Naive B cell (primary cell): ENCODE data around the gene PTPN11. TPM values are rescaled to one million over a fixed set of nuclear protein-coding genes. Genes with fewer than 3 reads are reported as not detected.
A peak's percentile ranks its signal among the peaks of the same experiment; 100 is the strongest.
"Not testable (repeated sequence)": the region's sequence is repeated elsewhere in the genome, so short reads cannot be mapped to it uniquely, and the experiment has no call there.

Source experiments
- ATAC-seq, 2 donors: fragments of 150-1000 bp; cut with Tn5 transposase; 2 replicates each; pipeline ENCODE4 v1.10.0; 2021; ENCODE audit warnings: low read depth in 2 of 2, mild to moderate bottlenecking in 2 of 2, moderate library complexity in 2 of 2
- DNase-seq: peaks from one replicate; pipeline ENCODE4 v3.0.0; 2022
- H3K27ac Mint-ChIP-seq, 6 donors: one replicate each; pipeline ENCODE4 v1.8.0; 2020 to 2022; ENCODE audit warnings: mild to moderate bottlenecking in 6 of 6, mixed read lengths in 6 of 6, moderate library complexity in 5 of 6, inconsistent platforms in 2 of 6
- H3K27me3 Mint-ChIP-seq, 3 donors: one replicate each; pipeline ENCODE4 v1.8.0; 2021 to 2022; ENCODE audit warnings: mixed read lengths in 3 of 3, mild to moderate bottlenecking in 1 of 3
- H3K36me3 Mint-ChIP-seq, 2 donors: one replicate each; pipeline ENCODE4 v1.8.0; 2020 to 2022; ENCODE audit warnings: mixed read lengths in 2 of 2, inconsistent platforms in 1 of 2, mild to moderate bottlenecking in 1 of 2
- H3K4me1 Mint-ChIP-seq, 3 donors: one replicate each; pipeline ENCODE4 v1.8.0; 2020 to 2022; ENCODE audit warnings: mixed read lengths in 3 of 3, inconsistent platforms in 1 of 3, mild to moderate bottlenecking in 1 of 3, moderate library complexity in 1 of 3
- H3K4me3 Mint-ChIP-seq, 8 donors: one replicate each; pipeline ENCODE4 v1.8.0; 2020 to 2022; ENCODE audit warnings: mild to moderate bottlenecking in 8 of 8, mixed read lengths in 8 of 8, moderate library complexity in 8 of 8, inconsistent platforms in 2 of 8
- H3K9me3 Mint-ChIP-seq, 7 donors: one replicate each; pipeline ENCODE4 v1.8.0; 2020 to 2022; ENCODE audit warnings: mixed read lengths in 7 of 7, mild to moderate bottlenecking in 5 of 7, inconsistent platforms in 2 of 7, moderate library complexity in 1 of 7
- polyA plus RNA-seq, 6 donors: library from polyadenylated mRNA; unstranded; fragments of 300-500 nt; fragmentation: Illumina TruSeq; gene quantifications; one replicate each; pipeline ENCODE4 v1.2.3, GENCODE V29; 2021; ENCODE audit warnings: low read depth in 6 of 6

PTPN11 gene
- polyA plus RNA-seq, 6 donors from 2014 or later, result 29.3 to 86.3 (median 76.2) TPM

DNA sequence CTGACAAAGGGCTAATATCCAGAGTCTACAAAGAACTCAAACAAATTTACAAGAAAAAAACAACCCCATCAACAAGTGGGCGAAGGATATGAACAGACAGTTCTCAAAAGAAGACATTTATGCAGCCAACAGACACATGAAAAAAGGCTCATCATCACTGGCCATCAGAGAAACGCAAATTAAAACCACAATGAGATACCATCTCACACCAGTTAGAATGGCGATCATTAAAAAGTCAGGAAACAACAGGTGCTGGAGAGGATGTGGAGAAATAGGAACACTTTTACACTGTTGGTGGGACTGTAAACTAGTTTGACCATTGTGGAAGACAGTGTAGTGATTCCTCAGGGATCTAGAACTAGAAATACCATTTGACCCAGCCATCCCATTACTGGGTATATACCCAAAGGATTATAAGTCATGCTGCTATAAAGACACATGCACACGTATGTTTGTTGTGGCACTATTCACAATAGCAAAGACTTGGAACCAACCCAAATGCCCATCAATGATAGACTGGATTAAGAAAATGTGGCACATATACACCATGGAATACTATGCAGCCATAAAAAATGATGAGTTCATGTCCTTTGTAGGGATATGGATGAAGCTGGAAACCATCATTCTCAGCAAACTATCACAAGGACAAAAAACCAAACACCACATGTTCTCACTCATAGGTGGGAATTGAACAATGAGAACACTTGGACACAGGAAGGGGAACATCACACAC is 28.7 kb upstream of the PTPN11 start:
- H3K27me3 Mint-ChIP-seq, DNase-seq, H3K36me3 Mint-ChIP-seq, H3K4me3 Mint-ChIP-seq, H3K27ac Mint-ChIP-seq, H3K9me3 Mint-ChIP-seq, ATAC-seq: not testable (repeated sequence)
- H3K4me1 Mint-ChIP-seq, result peaks cover 6 to 14% (median 8%) of the 10 kb centered on the region in 3 donors

DNA sequence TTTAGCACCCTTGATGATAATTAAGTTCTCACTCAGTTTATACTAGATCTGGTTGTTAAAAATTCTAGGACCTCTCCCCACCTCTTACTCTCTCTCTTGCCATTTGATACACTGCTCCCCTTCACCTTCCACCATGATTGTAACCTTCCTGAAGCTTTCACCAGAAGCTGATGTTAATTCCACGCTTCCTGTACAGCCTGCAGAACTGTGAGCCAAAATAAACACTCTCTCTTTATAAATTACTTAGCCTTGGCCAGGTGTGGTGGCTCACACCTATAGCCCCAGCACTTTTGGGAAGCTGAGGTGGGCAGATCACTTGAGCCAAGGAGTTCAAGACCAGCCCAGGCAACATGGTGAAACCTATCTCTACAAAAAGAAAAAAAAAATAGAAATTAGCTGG is 25.4 kb upstream of the PTPN11 start:
- peaks cover 0 to 6% of the 10 kb centered on the region in 2 donors for H3K36me3 Mint-ChIP-seq
- DNase-seq (no peak), ATAC-seq (no peak)
- H3K27ac Mint-ChIP-seq, result no peak overlapping the region
- no peak overlapping the region for H3K4me3 Mint-ChIP-seq
- H3K9me3 Mint-ChIP-seq, result peaks cover 0 to 9% (median 6%) of the 10 kb centered on the region in 7 donors
- H3K27me3 Mint-ChIP-seq, result no peaks in the 10 kb centered on the region
- no peaks in the 10 kb centered on the region for H3K4me1 Mint-ChIP-seq

DNA sequence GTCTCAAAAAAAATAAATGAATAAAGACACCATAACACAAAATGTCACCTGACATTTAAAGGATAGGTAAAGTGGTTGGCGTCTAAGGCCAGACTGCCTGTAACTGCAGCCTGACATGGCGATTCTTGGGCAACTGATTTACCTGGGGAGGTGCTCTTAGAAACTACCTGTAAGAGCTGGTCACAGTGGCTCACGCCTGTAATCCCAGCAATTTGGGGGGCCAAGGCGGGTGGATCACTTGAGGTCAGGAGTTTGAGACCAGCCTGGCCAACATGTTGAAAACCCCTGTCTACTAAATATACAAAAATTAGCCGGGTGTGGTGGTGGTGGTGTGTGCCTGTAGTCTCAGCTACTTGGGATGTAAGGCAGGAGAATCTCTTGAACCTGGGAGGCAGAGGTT is 17.7 kb upstream of the PTPN11 start:
- Mint-ChIP-seq H3K9me3 (peaks cover 0 to 4% (median 0%) of the 10 kb centered on the region in 7 donors), H3K4me3 (peak overlapping the region in 1 of 8 donors; percentile 20), H3K4me1 (no peaks in the 10 kb centered on the region), H3K27ac (peak overlapping the region in 1 of 6 donors; percentile 4), H3K27me3 (no peaks in the 10 kb centered on the region), H3K36me3 (peaks cover 6 to 10% of the 10 kb centered on the region in 2 donors)
- DNase-seq (no peak), ATAC-seq (no peak)

DNA sequence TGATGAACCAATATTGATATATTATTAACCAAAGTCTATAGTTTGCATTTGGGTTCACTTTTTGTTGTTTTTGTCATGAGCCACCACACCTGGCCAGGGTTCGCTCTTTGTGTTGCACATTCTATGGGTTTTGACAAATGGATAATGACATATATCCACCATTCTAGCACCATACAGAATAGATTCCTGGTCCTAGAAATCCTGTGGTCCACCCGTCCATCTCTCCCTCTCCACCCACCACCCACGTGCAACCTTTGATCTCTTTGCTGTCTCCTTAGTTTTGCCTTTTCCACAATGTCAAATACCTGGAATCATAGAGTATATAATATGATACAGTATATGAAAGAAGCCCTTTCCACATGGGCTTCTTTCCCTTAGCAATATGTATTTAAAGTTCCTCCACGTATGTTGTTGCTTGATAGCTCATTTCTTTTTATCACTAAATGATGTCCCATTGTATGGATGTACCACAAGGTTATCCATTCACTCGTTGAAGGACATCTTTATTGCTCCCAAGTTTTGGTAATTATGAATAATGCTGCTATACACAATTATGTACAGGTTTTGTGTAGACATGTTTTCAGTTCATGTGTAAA is 16.7 kb upstream of the PTPN11 start:
- Mint-ChIP-seq H3K27ac (no peak overlapping the region), H3K27me3 (no peaks in the 10 kb centered on the region), H3K4me1 (peaks cover 0 to 2% (median under 1%) of the 10 kb centered on the region in 3 donors), H3K36me3 (peaks cover 7 to 10% of the 10 kb centered on the region in 2 donors), H3K9me3 (peaks cover 0 to 4% (median 0%) of the 10 kb centered on the region in 7 donors), H3K4me3 (no peak overlapping the region)
- ATAC-seq, result no peak
- DNase-seq, result no peak

DNA sequence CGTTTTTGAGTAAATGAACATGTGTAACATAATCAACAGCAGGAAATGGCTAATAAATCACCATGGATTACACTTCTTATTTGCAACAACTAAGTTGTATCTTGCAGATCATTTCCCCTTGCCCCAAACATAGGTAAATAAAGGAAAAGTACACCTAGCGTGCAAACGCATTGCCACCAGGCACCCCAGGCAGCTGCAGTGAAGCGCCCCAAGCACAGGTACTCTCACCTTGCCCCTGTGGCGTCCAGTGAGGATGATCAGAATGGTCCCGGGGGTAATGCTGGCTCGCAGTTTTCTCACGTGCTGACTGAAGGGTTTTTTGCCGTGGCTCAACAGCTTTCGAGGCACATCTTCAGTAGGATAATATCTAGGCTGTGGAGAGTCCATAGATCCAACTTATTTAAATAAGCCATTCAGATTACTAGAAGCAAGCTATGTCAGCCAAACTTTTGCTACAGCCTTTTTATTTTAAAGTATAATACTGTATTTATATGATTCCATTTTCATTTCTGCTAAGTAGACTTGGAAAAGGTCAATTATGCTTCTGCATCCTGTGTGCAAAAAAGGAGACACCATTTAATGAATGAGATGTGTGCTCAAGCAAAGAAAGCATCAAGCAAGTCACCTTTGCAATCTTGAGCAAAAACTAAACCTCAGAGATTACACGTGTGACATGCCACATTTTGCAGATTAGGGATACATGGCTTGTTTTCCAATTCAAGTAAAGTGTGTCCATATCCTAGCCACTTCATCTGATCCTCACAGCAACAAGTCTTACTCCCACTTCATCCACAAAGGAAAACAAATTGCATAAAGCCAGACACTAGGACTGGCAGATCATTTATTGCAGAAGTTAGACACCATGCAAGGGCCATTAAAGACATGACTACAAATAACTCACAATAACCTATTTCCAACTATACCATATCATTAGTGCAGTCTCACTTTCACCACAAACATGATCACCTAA is 11.9 kb upstream of the PTPN11 start:
- H3K27ac Mint-ChIP-seq, result peak overlapping the region in 3 of 6 donors; percentile 18 to 98 (median 84)
- H3K27me3 Mint-ChIP-seq, result no peaks in the 10 kb centered on the region
- peak overlapping the region in 4 of 8 donors; percentile 30 to 100 (median 84) for H3K4me3 Mint-ChIP-seq
- H3K36me3 Mint-ChIP-seq, result peaks cover 19 to 20% of the 10 kb centered on the region in 2 donors
- peaks cover 22 to 34% (median 29%) of the 10 kb centered on the region in 3 donors for H3K4me1 Mint-ChIP-seq
- ATAC-seq, result no peak
- H3K9me3 Mint-ChIP-seq, result no peaks in the 10 kb centered on the region
- DNase-seq, result no peak

DNA sequence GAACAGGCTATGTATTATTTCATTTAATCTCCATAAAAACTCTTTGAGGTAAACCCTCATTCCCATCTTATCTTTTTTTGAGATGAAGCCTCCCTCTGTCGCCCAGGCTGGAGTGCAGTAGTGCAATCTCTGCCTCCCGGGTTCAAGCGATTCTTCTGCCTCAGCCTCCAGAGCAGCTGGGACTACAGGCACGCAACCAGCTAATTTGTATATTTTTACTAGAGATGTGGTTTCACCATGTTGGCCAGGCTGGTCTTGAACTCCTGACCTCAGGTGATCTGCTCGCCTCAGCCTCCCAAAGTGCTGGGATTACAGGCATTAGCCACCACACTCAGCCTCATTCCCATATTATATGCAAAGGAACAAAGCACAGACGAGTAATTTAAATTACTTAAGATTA is 11.1 kb upstream of the PTPN11 start:
- peaks cover 22 to 34% (median 29%) of the 10 kb centered on the region in 3 donors for H3K4me1 Mint-ChIP-seq
- H3K36me3 Mint-ChIP-seq, result peaks cover 19 to 20% of the 10 kb centered on the region in 2 donors
- peak overlapping the region; percentile 38 to 100 (median 100) for H3K4me3 Mint-ChIP-seq
- DNase-seq, ATAC-seq, H3K27me3 Mint-ChIP-seq, H3K9me3 Mint-ChIP-seq: not testable (repeated sequence)
- peak overlapping the region in 2 of 6 donors; percentile 82 to 98 for H3K27ac Mint-ChIP-seq

DNA sequence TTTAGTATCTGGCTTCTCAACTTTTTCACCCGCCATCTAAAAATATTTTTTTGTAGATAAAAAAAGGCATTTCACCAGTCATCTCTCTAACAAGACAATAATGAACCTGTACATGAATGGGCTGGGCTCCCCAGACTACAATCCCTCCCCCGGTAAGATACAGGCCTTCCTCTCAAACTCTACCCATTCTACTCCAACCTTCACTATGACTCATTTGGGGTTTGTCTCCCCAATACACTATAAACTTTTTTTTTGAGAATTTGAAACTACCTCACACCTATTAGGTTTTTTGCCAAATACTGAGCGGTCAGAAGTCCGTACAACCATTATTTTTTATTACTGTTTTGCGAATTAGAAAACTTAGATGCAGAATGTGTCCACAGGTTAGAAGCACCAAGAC is 10.1 kb upstream of the PTPN11 start:
- Mint-ChIP-seq H3K27me3 (no peaks in the 10 kb centered on the region), H3K4me1 (peaks cover 22 to 34% (median 29%) of the 10 kb centered on the region in 3 donors), H3K9me3 (no peaks in the 10 kb centered on the region), H3K4me3 (peak overlapping the region; percentile 99 to 100 (median 100)), H3K36me3 (peaks cover 19 to 20% of the 10 kb centered on the region in 2 donors), H3K27ac (peak overlapping the region; percentile 98 to 100 (median 100))
- no peak for ATAC-seq
- no peak for DNase-seq

DNA sequence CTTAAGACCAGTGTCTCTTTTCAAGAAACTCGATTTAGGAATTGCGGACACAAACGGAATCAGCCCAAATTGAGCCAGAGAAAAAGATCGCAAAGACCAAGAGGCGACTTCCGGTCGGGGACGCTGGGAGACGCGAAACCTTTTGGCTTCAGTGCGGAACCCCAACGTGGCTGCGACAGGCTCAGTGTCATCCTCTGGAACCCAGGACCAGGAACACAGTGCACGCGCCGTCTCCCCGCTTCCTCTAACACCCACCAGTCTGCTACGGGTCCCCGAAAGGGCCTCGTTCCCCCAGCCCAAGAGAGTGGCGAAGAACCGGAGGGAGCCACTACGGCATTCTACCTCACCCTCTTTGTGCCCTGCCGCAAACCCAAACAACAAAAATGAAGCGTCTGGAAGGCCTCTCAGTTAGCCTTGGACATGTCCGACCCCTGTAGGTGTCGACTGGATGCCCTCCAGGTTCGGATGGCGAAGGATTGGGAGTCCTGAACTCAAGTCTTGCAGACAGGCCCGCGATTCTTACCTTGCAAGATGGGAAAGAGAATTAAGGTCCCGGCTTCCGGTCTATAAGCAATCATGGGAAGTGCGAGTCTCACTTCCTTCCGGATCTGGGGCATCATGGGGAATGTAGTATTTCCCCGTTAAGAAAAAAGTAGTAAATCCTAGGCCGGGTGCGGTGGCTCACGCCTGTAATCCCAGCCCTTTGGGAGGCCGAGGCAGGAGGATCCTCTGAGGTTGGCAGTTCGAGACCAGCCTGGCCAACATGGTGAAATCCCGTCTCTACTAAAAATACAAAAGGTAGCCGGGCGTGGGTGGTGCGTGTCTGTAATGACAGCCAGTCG is 9.5 kb upstream of the PTPN11 start, which contains the start of gene RPL6:
Gene RPL6, minus strand, starts transcription at position 542 of the 842 bp plus-strand sequence. CDS start 949 bp downstream, outside the sequence.
- Mint-ChIP-seq H3K36me3 (peaks cover 18 to 20% of the 10 kb centered on the region in 2 donors), H3K4me1 (peaks cover 22 to 34% (median 29%) of the 10 kb centered on the region in 3 donors), H3K27me3 (no peaks in the 10 kb centered on the region), H3K9me3 (no peaks in the 10 kb centered on the region), H3K27ac (peak within 1 kb of the TSS; percentile 98 to 100 (median 100)), H3K4me3 (peak within 1 kb of the TSS; percentile 99 to 100 (median 100))
- DNase-seq, result peak; percentile 78
- peak; percentile 96 for ATAC-seq

DNA sequence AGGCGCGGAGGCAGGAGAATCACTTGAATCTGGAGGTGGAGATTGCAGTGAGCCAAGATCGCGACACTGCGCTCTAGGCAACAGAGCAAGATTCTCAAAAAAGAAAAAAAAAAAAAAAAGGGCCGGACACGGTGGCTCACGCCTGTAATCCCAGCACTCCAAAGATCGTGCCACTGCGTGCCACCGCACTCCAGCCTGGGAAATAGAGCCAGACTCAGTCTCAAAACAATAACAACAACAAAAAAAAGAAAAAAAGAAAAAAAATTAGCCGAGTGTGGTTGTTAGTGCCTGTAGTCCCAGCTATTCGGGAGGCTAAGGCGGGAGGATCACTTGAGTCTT is 8.9 kb upstream of the PTPN11 start:
- Mint-ChIP-seq H3K36me3 (peaks cover 13 to 20% of the 10 kb centered on the region in 2 donors), H3K9me3 (no peaks in the 10 kb centered on the region), H3K4me1 (peaks cover 24 to 34% (median 29%) of the 10 kb centered on the region in 3 donors), H3K4me3 (peak overlapping the region in 7 of 8 donors; percentile 41 to 100 (median 99)), H3K27me3 (no peaks in the 10 kb centered on the region), H3K27ac (peak overlapping the region in 3 of 6 donors; percentile 98 to 100 (median 100))
- ATAC-seq (no peak), DNase-seq (no peak)

DNA sequence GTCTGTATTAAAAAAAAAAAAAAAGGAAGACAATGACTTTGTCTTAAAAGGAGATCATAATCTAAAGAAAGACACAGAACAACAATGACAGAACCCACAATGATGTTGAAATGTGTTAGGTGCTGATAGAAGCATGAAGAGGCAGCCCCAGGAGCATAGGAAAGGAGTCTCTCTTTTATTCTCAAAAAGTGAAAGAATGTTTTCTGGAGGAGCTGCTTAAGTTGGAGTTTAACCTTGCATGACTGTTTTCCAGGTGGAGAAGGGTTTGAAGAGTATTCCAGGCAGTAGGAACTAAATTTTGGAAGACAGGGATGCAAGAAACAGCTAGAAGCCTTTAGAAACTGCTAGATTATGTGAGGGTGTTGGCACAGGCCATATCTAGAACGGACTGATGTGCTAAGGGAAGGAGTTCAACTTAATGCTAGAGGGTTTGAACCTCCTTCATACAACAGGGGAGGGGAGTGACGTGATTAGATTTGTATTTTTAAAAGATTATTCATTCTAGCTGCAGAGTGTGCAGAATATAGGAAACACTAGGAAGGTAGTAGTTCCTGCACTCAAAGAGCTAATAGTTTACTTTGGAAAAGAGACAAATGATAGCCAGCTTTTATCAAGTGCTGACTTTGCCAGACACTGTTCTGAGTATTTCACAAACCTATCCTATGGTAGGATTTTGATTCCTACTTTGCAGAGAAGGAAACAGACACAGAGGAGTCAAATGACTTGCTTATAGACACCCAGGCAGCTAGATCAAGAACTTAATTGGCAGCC is 4.7 kb upstream of the PTPN11 start:
- H3K4me1 Mint-ChIP-seq, result peaks cover 14 to 28% (median 19%) of the 10 kb centered on the region in 3 donors
- ATAC-seq (no peak), DNase-seq (no peak)
- peaks cover 4% of the 10 kb centered on the region in 2 donors for H3K36me3 Mint-ChIP-seq
- no peaks in the 10 kb centered on the region for H3K9me3 Mint-ChIP-seq
- H3K27me3 Mint-ChIP-seq, result no peaks in the 10 kb centered on the region
- H3K27ac Mint-ChIP-seq, result peak overlapping the region in 1 of 6 donors; percentile 39
- H3K4me3 Mint-ChIP-seq, result peak overlapping the region in 1 of 8 donors; percentile 86

DNA sequence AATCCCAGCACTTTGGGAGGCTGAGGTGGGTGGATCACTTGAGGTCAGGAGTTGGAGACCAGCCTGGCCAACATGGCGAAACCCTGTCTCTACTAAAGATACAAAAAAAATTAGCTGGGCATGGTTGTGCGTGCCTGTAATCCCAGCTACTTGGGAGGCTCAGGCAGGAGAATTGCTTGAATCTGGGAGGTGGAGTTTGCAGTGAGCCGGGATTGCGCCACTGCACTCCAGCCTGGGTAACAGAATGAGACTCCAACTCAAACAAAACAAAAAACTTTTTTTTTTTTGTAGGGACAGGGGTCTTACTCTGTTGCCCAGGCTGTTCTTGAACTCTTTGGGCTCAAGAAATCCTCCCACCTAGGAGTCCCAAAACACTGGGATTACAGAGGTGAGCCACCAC is 3.3 kb upstream of the PTPN11 start:
- DNase-seq, H3K9me3 Mint-ChIP-seq, H3K36me3 Mint-ChIP-seq, H3K27ac Mint-ChIP-seq, ATAC-seq, H3K27me3 Mint-ChIP-seq: not testable (repeated sequence)
- Mint-ChIP-seq H3K4me1 (peaks cover 21 to 32% (median 24%) of the 10 kb centered on the region in 3 donors), H3K4me3 (peak overlapping the region in 4 of 8 donors; percentile 23 to 86 (median 36))

DNA sequence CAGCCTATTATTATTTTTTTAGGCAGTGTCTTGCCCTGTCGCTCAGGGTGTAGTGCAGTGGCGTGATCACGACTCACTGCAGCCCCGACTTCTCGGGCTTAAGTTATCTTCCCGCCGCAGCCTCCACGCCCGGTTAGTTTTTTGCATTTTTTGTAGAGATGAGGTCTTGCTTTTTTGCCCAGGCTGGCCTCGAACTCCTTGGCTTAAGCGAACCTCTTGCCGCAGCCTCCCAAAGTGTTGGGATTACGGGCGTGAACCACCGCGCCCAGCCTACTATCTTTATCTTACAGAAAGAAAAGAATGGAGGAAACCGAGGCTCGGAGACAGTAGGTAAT is 507 bp upstream of the PTPN11 start:
- Mint-ChIP-seq H3K27ac (peak overlapping the region; percentile 88 to 99 (median 98)), H3K4me3 (peak overlapping the region; percentile 95 to 100 (median 98)), H3K27me3 (no peaks in the 10 kb centered on the region), H3K4me1 (peaks cover 30 to 51% (median 37%) of the 10 kb centered on the region in 3 donors), H3K36me3 (no peaks in the 10 kb centered on the region), H3K9me3 (no peaks in the 10 kb centered on the region)
- DNase-seq (no peak), ATAC-seq (peak in 1 of 2 donors; percentile 5)
